GM18517 (cell line): Measurements from ENCODE around the gene SEPTIN10.
"Not testable (repeated sequence)": the region's sequence is repeated elsewhere in the genome, so short reads cannot be mapped to it uniquely, and the experiment has no call there.

Experiments used
- ATAC-seq: cut with Tn5 transposase; IDR thresholded peaks from one replicate; pipeline ENCODE4 v1.9.1; 2021; ENCODE audit warnings: mild to moderate bottlenecking, moderate library complexity; ENCODE audit not compliant: unreplicated experiment

The SEPTIN10 gene

DNA sequence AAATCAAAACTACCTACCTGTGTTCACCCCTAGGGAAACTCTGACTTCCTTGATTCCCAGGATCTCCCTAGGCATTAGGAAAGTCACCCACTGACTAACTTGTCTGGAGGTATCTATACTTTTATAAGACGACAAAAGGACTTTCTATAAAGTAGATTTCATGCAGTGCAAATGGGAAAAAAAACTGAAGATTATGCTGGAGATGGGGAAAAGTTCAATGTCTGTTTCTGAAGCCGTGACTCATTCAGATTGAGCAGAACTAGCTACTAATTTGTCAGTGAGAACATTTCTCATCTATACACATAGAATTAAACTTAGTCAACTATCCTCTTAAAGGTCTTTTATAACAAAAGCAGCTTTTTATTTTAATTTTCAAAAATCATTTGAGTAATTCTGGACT, 6.0 kb downstream of the SEPTIN10 start:
- ATAC-seq = no peak

DNA sequence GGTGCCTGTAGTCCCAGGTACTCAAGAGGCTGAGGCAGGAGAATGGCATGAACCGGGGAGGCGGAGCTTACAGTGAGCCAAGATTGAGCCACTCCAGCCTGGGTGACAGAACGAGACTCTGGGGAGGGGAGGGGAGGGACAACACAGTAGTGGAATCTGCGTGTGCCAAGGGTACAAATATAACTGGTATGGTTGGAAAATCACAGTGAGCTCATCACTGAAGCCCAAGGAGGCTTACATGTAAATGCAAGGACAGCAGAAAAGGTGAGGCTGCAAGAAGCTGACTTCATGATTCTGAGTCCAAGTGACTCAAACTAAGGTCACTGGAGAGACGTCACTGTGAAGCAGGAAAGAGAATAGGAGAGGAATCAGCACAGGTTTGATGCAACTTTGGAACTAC, 9.2 kb downstream of the SEPTIN10 start:
- no peak for ATAC-seq

DNA sequence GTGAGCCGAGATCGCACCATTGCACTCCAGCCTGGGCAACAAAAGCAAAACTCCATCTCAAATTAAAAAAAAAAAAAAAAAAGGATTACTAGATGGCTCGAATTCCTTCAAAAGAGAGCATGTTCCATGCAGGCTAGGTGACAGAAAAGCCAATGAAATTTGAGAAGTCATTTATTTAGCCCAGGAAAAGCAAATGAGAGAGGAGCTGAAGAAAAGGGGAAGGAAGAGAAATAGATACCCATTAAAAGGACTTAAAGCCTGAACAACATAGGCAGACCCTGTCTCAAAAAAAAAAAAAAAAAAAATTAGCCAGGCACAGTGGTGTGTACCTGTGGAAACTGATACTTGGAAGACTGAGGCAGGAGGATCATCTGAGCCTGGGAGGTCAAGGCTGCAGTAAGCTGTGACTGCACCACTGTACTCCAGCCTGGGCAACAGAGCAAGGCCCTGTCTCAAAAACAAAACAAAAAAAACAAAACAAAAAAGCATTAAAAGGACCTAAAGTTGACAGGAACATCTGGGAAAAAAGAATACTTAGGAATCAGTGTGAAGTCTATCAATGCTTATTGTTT, 11.1 kb downstream of the SEPTIN10 start:
- no peak for ATAC-seq

GRCh38 chr2:109601783-109602182, 12.0 kb downstream of the SEPTIN10 start:
- ATAC-seq = no peak

DNA sequence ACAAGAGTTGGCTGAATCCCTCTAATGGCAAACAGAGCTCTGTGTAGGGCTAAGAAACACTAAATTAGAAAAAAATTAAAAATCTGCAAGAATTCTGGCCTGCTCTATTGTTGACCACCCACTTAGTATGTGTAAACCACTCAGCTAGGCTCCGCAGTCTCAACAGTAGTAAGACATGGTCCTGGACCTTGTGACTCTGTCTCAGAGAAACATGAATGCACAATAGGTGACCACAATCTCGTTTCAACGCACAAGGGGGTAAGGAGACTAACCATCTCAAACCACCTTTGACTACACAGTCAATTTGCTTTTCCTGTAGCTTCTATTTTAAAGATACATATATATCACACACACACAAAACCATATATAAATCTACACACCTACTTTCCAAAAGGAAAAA, 16.5 kb downstream of the SEPTIN10 start:
- no peak for ATAC-seq

- ATAC-seq = no peak
Observed at GRCh38 chr2:109595644-109596043, 18.1 kb downstream of the SEPTIN10 start.

DNA sequence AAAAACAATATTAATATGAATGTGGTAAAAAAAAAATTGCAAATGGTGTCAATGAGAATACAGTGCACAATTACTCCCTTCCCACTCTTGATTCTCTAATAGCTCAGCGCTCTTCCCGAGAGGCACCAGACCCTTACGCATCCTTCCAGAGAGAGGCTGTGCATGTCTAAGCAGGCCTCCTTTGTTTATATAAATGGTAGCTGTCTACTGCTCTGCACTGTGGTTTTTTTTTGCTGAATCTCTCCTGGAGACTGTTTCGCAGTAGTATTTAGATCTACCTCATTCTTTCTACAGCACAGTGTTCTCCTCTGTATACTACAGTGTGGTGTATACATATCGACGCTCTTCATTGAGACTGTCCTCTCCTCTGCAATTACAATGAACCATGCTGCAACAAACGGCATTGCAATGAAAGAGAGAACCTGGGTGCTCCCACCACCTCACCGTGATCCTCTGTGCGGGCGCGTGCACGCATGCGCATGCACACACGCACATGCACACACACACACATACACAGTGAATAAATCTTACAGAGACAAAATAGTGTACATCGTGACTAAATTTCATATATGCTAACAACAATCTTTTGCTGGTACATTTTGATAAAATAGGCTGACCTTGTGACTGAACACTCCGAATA, 19.4 kb downstream of the SEPTIN10 start:
- ATAC-seq = no peak

GRCh38 chr2:109592905-109593304, 20.9 kb downstream of the SEPTIN10 start:
- no peak for ATAC-seq

GRCh38 chr2:109591206-109591605, 22.6 kb downstream of the SEPTIN10 start:
- no peak for ATAC-seq

DNA sequence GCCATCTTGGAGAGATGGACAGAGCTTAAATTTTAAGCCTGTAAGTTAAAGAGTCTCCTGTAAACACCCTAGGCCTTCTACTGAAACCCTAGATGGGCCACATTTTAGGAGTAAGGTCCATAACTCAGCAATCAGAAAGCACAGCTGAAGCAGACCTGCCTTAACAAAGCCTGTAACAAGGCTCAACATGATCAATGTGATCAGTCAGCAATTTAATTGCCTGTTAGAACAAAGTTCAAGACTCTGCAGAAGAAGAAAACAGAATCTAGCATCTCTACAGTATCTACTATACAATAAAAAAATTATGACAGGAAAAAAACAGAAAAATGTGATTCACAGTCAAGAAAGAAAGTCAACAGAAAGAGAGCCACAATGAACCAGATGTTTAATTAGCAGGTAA, 27.1 kb downstream of the SEPTIN10 start:
- ATAC-seq = no peak

DNA sequence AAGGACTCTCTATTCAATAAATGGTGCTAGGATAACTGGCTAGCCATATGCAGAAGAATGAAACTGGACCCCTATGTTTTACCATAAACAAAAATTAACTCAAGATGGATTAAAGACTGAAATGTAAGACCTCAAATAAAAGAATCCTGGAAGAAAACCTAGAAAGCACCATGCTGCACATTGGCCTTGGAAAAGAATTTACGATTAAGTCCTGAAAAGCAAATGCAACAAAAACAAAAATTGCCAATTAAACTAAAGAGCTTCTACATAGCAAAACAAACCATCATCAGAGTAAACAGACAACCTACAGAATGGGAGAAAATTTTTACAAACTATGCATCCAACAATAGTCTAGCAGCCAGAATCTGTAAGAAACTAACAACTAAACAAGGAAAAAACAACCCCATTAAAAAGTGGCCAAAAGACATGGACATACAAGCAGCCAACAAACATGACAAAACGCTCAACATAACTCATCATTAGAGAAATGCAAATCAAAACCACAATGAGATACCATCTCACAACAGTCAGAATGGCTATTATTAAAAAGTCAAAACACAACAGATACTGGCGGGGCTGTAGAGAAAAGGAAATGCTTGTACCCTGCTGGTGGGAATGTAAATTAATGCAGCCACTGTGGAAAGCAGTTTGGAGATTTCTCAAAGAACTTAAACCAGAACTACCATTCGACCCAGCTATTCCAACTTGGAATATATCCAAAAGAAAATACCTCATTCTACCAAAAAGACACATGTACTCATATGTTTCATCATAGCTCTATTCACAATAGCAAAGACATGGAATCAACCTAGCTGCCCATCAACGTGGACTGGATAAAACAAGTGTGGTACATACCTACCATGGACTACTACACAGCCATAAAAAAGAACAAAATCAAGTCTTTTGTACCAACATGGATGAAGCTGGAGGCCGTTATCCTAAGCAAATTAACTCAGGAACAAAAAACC, 30.6 kb downstream of the SEPTIN10 start:
- no peak for ATAC-seq

DNA sequence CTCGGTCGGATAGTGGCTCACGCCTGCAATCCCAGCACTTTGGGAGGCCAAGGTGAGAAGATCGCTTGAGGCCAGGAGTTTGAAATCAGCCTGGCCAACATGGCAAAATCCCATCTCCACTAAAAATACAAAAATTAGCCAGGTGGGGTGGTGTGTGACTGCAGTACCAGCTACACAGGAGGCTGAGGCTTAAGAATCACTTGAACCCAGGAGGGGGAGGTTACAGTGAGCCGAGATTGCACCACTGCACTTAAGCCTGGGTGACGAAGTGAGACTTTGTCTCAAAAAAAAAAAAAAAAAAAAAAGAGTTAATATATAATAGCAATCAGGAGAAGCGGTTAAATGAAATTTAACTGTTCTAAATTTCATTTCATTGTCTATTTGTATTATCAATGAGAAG, 36.1 kb downstream of the SEPTIN10 start:
- ATAC-seq = not testable (repeated sequence)

GRCh38 chr2:109575373-109575772, 38.4 kb downstream of the SEPTIN10 start:
- no peak for ATAC-seq

- no peak for ATAC-seq
Observed at GRCh38 chr2:109563980-109564550, 49.7 kb downstream of the SEPTIN10 start.

DNA sequence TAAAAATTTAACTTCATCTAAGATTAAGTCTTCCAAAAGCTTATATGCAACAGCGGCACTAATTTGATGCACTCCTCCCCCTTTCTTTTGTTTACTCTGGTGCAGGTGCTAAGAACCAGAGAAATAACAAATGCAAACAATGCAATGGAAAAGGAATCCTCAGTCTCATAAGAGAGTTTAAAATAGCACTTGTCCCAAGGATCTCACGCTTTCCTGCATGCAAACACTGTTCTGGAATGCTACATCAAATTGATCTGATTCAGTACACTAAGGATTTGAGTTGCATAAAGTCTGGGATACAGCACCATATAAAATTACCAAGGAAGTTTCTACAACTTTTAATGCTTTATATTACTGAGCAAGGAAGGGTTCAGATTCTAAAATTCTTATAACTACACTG, 50.5 kb downstream of the SEPTIN10 start:
- no peak for ATAC-seq

GRCh38 chr2:109562421-109562820, 51.3 kb downstream of the SEPTIN10 start:
- no peak for ATAC-seq

DNA sequence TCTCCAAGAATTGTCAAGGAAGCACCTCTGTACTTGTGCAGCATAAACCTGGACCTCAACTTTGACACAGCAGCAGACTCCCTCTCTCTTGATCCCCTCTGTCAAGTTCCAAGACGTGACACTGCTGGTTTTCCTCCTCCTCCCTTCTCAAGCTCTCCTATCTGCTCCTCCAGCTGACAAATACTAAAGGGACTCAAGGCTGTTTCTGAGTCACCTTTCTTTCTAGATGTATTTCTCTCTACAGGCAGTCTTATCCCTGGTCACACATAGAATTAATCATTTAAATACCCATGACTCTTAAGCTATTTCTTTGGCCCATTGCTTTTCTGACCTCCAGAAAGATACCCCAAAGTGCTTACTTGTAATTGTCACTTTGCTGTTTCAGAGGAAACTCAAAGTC, 53.5 kb downstream of the SEPTIN10 start:
- no peak for ATAC-seq

DNA sequence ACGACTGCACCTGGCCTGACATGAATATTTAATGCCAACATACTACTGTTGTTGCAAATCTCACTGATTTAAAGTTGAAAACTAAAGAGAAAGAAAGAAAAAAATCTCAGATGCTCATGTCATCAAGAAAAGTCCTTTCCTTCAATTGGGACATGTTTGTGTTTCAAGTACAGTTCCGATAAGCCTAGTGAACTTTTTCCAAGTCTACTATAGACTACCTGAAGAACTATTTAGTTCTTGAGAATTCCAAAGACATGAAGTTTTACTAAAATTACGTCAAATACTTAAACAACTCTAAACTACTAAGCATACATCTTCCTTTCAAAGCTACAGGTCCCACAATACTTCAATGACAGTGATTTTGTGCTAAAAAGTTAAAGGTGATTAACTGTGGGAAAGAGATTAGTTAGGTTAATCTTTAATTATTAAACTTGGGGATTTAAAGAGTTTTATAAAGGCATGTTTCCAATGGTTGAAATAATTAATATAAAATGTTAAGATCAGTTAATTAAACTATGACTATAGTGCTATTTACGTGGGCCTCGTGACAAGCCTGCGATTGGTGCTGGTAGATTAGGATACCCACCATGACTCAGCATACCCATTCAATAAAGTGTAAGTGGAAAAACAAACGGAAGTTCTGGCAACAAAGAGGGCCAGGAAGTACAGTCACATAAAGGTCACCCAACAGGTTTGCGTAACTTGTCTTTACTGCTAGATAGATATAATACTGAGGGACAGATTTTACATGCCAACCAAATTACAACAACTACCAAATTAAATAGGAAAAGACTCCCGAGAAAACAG, 55.5 kb downstream of the SEPTIN10 start:
- no peak for ATAC-seq

DNA sequence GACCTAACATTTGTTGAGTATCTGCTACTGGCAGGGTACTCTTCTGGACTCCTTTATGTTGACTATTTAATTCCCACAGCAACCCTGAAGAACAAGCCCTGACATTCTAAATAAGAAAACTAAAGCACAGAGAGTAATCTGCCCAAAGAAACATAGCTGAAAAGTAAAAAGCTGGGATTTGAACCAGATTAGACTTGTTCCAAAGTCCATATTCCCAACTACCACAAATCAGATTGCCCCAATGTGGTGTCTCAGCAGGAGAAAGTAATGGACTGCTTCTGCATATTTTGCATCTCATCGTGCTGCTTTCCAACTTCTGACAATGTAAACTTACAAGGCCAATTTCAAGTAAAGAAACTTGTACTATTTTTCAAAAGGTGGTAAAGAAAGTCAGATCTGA, 56.5 kb downstream of the SEPTIN10 start:
- ATAC-seq = no peak

DNA sequence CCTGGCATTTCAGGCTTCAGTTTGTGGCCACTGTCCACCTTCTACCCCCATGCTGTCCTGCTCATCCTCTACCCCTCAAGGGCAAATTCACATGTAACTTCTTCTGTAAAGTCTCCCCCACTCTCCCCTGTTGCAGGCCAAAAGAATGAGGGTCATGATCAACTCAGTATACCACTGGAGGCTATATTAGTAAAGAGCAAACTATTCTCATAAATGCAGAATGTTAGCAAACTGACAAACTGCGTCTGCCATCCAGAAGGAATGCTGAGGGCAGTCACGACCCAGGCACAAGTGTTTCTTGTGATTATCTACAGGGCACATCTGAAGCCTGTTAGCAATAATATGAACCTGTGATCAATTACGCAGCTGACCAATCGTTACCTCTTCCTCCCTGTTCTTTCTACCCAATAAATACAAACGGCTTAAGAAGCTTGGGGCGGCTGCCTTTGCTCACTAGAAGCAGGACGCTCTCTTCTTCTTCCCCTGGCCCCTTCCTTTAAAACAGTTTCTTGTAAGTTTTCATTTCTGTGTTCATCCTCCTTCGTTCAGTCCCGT, 58.3 kb downstream of the SEPTIN10 start:
- ATAC-seq = no peak
